Endothelial cell of umbilical vein (primary cell): Measurements from ENCODE around the gene MAST4. TPM values are rescaled to one million over a fixed set of nuclear protein-coding genes. Genes with fewer than 3 reads are reported as not detected.

Experiments
- BruUV-seq: library from RNA; stranded (reverse); fragments of 400-500 nt; replicated peaks from 2 replicates; lab custom pipeline; 2021; lab: Mats Ljungman, UMichigan
- CTCF ChIA-PET: fragments of 300-600, 350-600 bp; sonication (Branson Sonifier 250); formaldehyde crosslinking; loops from one replicate; lab custom pipeline; 2021; ENCODE audit warnings: antibody characterized with exemption, inconsistent platforms; lab: Charles Lee
- POLR2A ChIA-PET: fragments of 300-600, 350-600 bp; sonication (Branson Sonifier 250); formaldehyde crosslinking; loops from one replicate; lab custom pipeline; 2021; ENCODE audit warnings: antibody characterized with exemption, inconsistent platforms; lab: Charles Lee
- DNase-seq: peaks from one replicate; pipeline ENCODE4 v3.0.0-alpha.2; 2011; ENCODE audit warnings: low read depth, low spot score
- FAIRE-seq: peaks from 2 replicates; lab custom pipeline; 2011; peaks lifted over from hg19 to GRCh38; lab: Jason Lieb, UNC
- H2AFZ ChIP-seq: 2 replicates; pipeline ENCODE4 v1.6.0; 2012; ENCODE audit warnings: low read depth, low read length, control low read depth, inconsistent platforms
- H3K27ac ChIP-seq: 2 replicates; pipeline ENCODE4 v1.5.1; 2011; ENCODE audit warnings: low read depth, mild to moderate bottlenecking, control low read depth, low read length, moderate library complexity; ENCODE audit not compliant: insufficient read depth
- H3K27me3 ChIP-seq, 2 experiments: 2 replicates each; pipeline versions ENCODE4 v1.6.0 to v1.6.1; 2011; ENCODE audit warnings: low read length in 2 of 2, mixed read lengths in 1 of 2; ENCODE audit not compliant: control insufficient read depth in 2 of 2, insufficient read depth in 2 of 2
- H3K36me3 ChIP-seq, 2 experiments: 2 replicates in 1 of 2; 3 replicates in 1 of 2; pipeline ENCODE4 v1.5.1; 2011; ENCODE audit warnings: low read length in 2 of 2, mild to moderate bottlenecking in 1 of 2, moderate library complexity in 1 of 2; ENCODE audit not compliant: control insufficient read depth in 2 of 2, insufficient read depth in 2 of 2; ENCODE audit errors: extremely low read depth in 1 of 2
- H3K4me1 ChIP-seq: 3 replicates; pipeline ENCODE4 v1.5.1; 2011; ENCODE audit warnings: mild to moderate bottlenecking, low read length; ENCODE audit not compliant: control insufficient read depth, insufficient read depth; ENCODE audit errors: extremely low read depth
- H3K4me2 ChIP-seq: 2 replicates; pipeline ENCODE4 v1.6.1; 2011; ENCODE audit warnings: low read length, control low read depth, mixed read lengths; ENCODE audit not compliant: insufficient read depth
- H3K4me3 ChIP-seq, 3 experiments: fragments of 200-600 bp in 1 of 3; sonication (generic), shearing (Covaris generic) in 1 of 3; replicated peaks in 1 of 3; 2 replicates each; pipeline ENCODE4 v1.5.1; 2011 to 2016; ENCODE audit warnings: control low read depth in 3 of 3, low read length in 3 of 3, mild to moderate bottlenecking in 2 of 3, inconsistent platforms in 1 of 3, low read depth in 1 of 3, moderate library complexity in 1 of 3; ENCODE audit not compliant: insufficient read depth in 1 of 3
- H3K79me2 ChIP-seq: 2 replicates; pipeline ENCODE4 v1.6.0; 2012; ENCODE audit warnings: low read length, inconsistent platforms; ENCODE audit not compliant: control insufficient read depth, insufficient read depth
- H3K9ac ChIP-seq: replicated peaks from 2 replicates; pipeline ENCODE3; 2011; ENCODE audit warnings: low read length, control low read depth; ENCODE audit not compliant: insufficient read depth; ENCODE audit errors: extremely low read depth
- H3K9me1 ChIP-seq: replicated peaks from 3 replicates; pipeline ENCODE4 v1.6.0; 2011; ENCODE audit warnings: mild to moderate bottlenecking, low read length; ENCODE audit not compliant: control insufficient read depth, insufficient read depth; ENCODE audit errors: extremely low read depth
- H3K9me3 ChIP-seq: replicated peaks from 2 replicates; pipeline ENCODE4 v1.5.1; 2012; ENCODE audit warnings: low read length, inconsistent platforms; ENCODE audit not compliant: control insufficient read depth, insufficient read depth
- H4K20me1 ChIP-seq: replicated peaks from 2 replicates; pipeline ENCODE3; 2011; ENCODE audit warnings: mild to moderate bottlenecking, low read length; ENCODE audit not compliant: control insufficient read depth, insufficient read depth; ENCODE audit errors: extremely low read depth
- EZH2 ChIP-seq: IDR thresholded peaks from 2 replicates; pipeline ENCODE4 v1.6.1; 2012; ENCODE audit warnings: borderline replicate concordance, low read depth, mild to moderate bottlenecking, moderate library complexity, low read length, inconsistent platforms; ENCODE audit not compliant: severe bottlenecking
- FOS ChIP-seq: IDR thresholded peaks from 2 replicates; pipeline ENCODE4 v1.6.1; 2011; ENCODE audit warnings: mild to moderate bottlenecking, low read length, moderate library complexity, borderline replicate concordance; ENCODE audit not compliant: insufficient read depth
- GATA2 ChIP-seq: IDR thresholded peaks from 2 replicates; pipeline ENCODE4 v1.7.0; 2011; ENCODE audit warnings: low read depth, mild to moderate bottlenecking, moderate library complexity, mixed read lengths, low read length; ENCODE audit not compliant: insufficient read length, insufficient read depth
- JUN ChIP-seq: IDR thresholded peaks from 2 replicates; pipeline ENCODE4 v1.6.1; 2011; ENCODE audit warnings: borderline replicate concordance, low read depth; ENCODE audit not compliant: insufficient read length, insufficient read depth
- MYC ChIP-seq: IDR thresholded peaks from one replicate; pipeline ENCODE4 v1.6.1; 2011; ENCODE audit warnings: mild to moderate bottlenecking, low read depth, low read length
- POLR2A ChIP-seq: IDR thresholded peaks from 2 replicates; pipeline ENCODE4 v1.6.1; 2012; ENCODE audit warnings: low read depth, mild to moderate bottlenecking, control low read depth, low read length
- POLR2AphosphoS5 ChIP-seq: IDR thresholded peaks from 2 replicates; pipeline ENCODE4 v1.6.1; 2012; ENCODE audit warnings: low read depth, mild to moderate bottlenecking, control low read depth, low read length, moderate library complexity; ENCODE audit not compliant: insufficient read depth
- dilution Hi-C: fragments of 300-500 bp; cut with MboI; formaldehyde crosslinking; loops from one replicate; pipeline ENCODE4 v1.15.0; 2019; ENCODE audit warnings: low sequenced_read_pairs; ENCODE audit not compliant: extremely low pct_ligation_motif_present
- intact Hi-C: fragments of 100-400 bp; cut with micrococcal nuclease; formaldehyde crosslinking; loops from one replicate; pipeline ENCODE4 v1.10.0; 2022
- polyA plus RNA-seq, 4 experiments: library from polyadenylated mRNA; depleted of rRNA in 3 of 4; stranded (reverse) in 3 of 4; unstranded in 1 of 4; fragments of >200 nt; gene quantifications; 2 replicates each; pipeline versions ENCODE4 v1.2.1 to v1.2.3, GENCODE V29; 2011 to 2012; ENCODE audit warnings: missing spikeins in 1 of 4
- total RNA-seq: library from RNA; stranded (reverse); gene quantifications from 2 replicates; pipeline ENCODE4 v1.2.3, GENCODE V29; 2021
- TF ChIP-seq, protein P1 (sequence below): IDR thresholded peaks from 2 replicates; pipeline ENCODE4 v1.6.1; 2011; ENCODE audit not compliant: insufficient read depth, insufficient read length
- TF ChIP-seq, protein P2 (sequence below), 2 donors: IDR thresholded peaks; 1 replicate in 1 of 2; 2 replicates in 1 of 2; pipeline ENCODE4 v1.5.1; 2011; ENCODE audit warnings: low read length in 2 of 2, mild to moderate bottlenecking in 2 of 2, moderate library complexity in 2 of 2, control low read depth in 1 of 2, inconsistent platforms in 1 of 2, low read depth in 1 of 2; ENCODE audit not compliant: insufficient read depth in 1 of 2; ENCODE audit errors: extremely low read depth in 1 of 2

MAST4 gene
- total and polyA plus RNA-seq, 2 donors (not counting 3 experiments of a cell fraction or from before 2014, with no cell fraction given) = 40.2 to 116 TPM

DNA sequence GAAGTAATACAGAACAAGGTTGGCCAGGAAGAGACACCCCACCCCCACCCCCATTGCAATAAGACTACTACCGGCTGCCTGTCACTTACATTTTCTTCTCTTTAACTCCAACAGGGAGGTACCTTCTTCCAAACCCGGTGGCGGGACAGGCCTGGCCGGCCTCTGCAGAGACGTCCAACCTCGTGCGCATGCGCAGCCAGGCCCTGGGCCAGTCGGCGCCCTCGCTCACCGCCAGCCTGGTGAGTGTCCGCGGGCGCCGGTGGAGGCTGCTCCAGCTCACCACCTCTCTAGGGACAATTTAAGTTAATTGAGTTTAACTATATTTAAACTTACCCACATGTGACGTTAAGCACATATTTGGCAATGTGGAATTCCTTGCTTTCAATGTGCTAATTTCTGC is 192.4 kb downstream of the MAST4 start:
- H2AFZ ChIP-seq = no peak overlapping the region
- no peak overlapping the region for H3K4me2 ChIP-seq
- no peak for FAIRE-seq
- no peak overlapping the region for H3K27ac ChIP-seq
- no peaks in the 10 kb centered on the region for H3K4me1 ChIP-seq
- no peaks in the 10 kb centered on the region for H3K79me2 ChIP-seq
- H3K9me1 ChIP-seq = no peaks in the 10 kb centered on the region
- H3K9me3 ChIP-seq = no peaks in the 10 kb centered on the region
- H4K20me1 ChIP-seq = no peaks in the 10 kb centered on the region
- TF ChIP-seq, protein P1, sequence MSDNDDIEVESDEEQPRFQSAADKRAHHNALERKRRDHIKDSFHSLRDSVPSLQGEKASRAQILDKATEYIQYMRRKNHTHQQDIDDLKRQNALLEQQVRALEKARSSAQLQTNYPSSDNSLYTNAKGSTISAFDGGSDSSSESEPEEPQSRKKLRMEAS = no peak
- TF ChIP-seq POLR2A (no peak), POLR2AphosphoS5 (no peak), JUN (no peak), EZH2 (no peak), MYC (no peak), GATA2 (no peak), FOS (no peak)
- TF ChIP-seq, protein P2, sequence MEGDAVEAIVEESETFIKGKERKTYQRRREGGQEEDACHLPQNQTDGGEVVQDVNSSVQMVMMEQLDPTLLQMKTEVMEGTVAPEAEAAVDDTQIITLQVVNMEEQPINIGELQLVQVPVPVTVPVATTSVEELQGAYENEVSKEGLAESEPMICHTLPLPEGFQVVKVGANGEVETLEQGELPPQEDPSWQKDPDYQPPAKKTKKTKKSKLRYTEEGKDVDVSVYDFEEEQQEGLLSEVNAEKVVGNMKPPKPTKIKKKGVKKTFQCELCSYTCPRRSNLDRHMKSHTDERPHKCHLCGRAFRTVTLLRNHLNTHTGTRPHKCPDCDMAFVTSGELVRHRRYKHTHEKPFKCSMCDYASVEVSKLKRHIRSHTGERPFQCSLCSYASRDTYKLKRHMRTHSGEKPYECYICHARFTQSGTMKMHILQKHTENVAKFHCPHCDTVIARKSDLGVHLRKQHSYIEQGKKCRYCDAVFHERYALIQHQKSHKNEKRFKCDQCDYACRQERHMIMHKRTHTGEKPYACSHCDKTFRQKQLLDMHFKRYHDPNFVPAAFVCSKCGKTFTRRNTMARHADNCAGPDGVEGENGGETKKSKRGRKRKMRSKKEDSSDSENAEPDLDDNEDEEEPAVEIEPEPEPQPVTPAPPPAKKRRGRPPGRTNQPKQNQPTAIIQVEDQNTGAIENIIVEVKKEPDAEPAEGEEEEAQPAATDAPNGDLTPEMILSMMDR (IDR thresholded peaks at IDR 0.05; ENCODE audit: extremely low read depth in 1 of 2, insufficient read depth in 1 of 2, low read depth in 1 of 2, low read length in 2 of 2) = no peak
- ChIA-PET POLR2A (no interaction called here), CTCF (interaction anchor here (1.2 kb wide), 1 partner anchor 482 kb away, joined by 4 read pairs; no protein-coding TSS in a partner anchor)
- H3K9ac ChIP-seq = no peak overlapping the region
- H3K27me3 ChIP-seq = peaks cover 5 to 8% of the 10 kb centered on the region in 2 experiments
- no peak overlapping the region for H3K4me3 ChIP-seq
- intact Hi-C loops = no loop called here
- BruUV-seq = no TSS peak
- H3K36me3 ChIP-seq = no peaks in the 10 kb centered on the region
- dilution Hi-C loops = no loop called here
- DNase-seq = no peak
